NCI-H2171 treated with DMSO at 0.1 percent for 48 hours (cell line): ENCODE data around the gene MAB21L4.
A peak's percentile ranks its signal among the peaks of the same experiment; 100 is the strongest.
"Not testable (repeated sequence)": the region's sequence is repeated elsewhere in the genome, so short reads cannot be mapped to it uniquely, and the experiment has no call there.

Experiments
- DNase-seq: peaks from one replicate; lab custom pipeline; 2025; lab: John Stamatoyannopoulos, UW

The MAB21L4 gene

GRCh38 chr2:240857039-240858008 lies 38.6 kb downstream of the MAB21L4 start:
- DNase-seq: peak; percentile 1

DNA sequence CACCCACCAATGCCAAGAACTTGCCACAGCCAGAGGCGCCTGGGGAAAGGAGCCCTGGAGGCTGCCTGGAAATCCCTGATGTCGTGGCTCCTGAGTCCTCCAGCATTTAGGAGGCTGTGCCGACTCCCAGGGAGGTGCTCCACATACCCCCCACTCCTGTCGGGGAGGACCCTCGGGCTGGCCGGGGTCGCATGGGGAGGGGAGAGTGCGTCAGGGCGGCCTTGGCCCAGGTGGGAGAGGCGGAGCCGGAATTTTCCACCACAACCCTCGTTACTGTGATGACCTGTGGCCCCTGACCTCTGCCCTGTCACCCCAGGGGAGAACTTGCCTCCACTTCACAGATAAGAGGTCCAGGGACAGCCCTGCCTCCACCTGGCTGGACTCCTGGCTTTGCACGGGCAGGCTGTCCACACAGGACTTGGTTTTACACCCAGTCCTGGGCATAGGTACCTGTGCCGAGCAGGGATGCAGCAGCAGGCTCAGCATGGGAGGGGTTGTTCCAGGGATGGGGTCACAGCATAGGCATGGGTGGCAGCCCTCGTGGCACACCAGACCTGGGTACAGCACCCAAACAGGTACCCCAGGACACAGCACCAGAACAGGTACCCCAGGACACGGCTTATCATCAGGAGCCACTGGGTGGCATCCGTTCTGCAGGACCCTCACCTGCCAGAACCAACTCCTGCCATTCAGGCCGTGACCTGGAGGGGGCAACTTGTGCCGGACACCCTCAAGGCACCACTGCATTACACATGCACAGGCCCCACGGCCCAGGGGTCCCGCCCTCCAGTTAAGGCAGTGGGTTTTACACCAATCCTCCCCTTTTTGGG lies 39.6 kb downstream of the MAB21L4 start:
- no peak for DNase-seq

- no peak for DNase-seq
These were observed 40.3 kb downstream of the MAB21L4 start for GRCh38 chr2:240855670-240856069.

- DNase-seq: no peak
These were observed 43.2 kb downstream of the MAB21L4 start for GRCh38 chr2:240852671-240853314.

DNA sequence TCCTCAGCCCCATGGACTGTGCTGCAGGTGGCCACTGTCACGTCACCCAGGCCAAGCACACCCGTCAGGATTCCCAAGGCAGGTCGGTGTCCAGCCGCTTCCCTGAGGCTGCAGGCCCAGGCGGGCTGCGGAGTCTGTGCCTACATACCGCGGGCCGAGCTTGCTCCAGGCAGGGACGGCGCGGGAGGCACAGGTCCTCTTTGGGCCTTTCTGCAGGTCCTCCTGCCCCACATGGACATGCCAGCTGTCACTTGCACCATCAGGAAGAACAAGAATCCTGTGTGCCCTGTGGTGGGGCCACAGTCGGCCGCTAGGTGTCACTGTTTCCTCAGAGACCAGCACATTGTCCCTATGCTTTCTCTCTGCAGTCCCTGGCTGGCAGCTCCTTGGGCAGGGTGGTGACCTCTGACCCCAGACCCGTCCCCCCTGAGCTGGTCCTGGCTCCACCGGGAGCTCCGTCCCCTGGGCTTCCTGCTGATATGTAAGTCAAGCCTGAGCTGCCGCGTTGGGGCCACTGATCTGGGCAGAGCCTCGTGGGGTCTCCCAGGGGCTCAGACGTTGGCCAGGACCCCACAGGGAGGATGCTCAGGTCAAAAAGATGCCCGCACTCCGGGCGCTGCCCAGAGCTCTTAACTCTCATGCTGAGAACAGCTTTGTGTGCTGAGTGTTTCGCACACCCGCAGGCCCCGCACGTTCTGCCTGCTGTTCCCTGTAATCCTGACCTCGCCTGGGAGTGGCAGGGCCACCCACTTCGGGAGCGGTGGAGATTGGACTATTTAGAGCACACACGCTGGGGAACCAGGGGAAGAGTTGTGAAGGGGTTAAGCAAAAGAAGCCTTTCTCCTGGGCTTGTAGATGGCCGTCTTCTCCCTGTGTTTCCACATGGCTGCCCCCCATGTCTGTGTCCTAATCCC lies 44.6 kb downstream of the MAB21L4 start:
- peak; percentile 53 for DNase-seq

- no peak for DNase-seq
These were observed 45.2 kb downstream of the MAB21L4 start for GRCh38 chr2:240850756-240851077.

DNA sequence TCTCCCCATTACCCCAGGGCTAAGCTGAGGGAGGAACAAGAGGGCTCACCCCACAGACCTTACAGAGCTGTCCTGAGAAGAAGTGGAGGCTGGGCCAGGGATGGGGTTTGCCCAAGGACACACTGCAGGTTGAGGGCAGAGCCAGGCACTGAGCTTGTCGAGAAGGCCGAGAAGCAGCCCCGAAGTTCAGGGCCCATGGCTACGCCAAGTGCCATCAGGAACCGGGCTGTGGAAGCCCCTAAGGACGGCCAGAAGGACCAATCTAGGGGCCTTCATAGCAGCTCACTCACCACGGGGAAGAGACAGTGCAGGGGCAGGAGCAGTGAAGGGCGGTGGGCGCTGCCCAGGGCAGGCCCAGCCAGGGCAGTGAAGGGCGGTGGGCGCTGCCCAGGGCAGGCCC lies 45.9 kb downstream of the MAB21L4 start:
- DNase-seq: no peak

GRCh38 chr2:240848900-240849680 lies 46.9 kb downstream of the MAB21L4 start:
- DNase-seq: no peak

- no peak for DNase-seq
These were observed 48.1 kb downstream of the MAB21L4 start for GRCh38 chr2:240847817-240848216.

DNA sequence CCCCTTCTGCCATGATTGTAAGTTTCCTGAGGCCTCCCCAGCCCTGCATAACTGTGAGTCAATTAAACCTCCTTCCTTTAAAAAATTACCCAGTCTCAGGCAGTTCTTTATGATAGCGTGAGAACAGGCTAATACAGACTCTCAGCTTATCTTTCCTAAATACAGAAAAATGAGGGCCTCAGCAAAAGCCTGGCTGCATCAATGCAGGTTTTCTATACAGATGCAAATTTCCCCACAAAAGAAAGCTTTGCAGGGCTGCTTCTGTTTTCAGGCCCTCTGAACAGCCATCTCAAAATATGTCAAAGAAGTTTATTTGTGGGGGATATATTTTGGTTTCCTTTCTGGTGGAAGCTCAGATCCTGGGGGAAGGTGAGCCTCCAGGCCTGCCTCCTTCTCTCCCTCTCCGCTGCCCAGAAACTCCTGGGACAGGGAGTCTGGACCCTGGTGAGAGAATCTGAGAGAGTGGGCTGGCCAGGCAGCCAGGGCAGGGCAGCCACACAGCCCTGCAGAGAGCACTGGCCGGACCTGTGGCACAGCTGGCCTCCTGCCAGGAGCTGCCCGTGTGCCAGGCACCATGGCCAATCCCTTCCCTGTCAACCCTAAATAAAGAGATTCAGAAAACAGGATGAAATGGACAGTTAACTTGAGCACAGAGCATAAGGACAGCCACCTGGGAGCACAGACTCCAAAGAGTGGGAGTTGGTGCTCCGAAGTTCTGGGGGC lies 48.9 kb downstream of the MAB21L4 start:
- DNase-seq: no peak

DNA sequence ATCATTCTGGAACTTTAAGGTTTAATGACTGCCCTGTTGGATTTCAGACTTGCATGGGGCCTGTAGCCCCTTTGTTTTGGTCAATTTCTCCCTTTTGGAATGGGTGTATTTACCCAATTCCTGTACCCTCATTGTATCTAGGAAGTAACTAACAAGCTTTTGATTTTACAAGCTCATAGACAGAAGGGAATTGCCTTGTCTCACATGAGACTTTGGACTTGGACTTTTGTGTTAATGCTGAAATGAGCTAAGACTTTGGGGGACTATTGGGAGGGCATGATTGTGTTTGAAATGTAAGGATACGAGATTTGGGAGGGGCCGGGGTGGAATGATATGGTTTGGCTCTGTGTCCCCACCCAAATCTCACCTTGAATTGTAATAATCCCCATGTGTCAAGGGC lies 49.6 kb downstream of the MAB21L4 start:
- DNase-seq: not testable (repeated sequence)

DNA sequence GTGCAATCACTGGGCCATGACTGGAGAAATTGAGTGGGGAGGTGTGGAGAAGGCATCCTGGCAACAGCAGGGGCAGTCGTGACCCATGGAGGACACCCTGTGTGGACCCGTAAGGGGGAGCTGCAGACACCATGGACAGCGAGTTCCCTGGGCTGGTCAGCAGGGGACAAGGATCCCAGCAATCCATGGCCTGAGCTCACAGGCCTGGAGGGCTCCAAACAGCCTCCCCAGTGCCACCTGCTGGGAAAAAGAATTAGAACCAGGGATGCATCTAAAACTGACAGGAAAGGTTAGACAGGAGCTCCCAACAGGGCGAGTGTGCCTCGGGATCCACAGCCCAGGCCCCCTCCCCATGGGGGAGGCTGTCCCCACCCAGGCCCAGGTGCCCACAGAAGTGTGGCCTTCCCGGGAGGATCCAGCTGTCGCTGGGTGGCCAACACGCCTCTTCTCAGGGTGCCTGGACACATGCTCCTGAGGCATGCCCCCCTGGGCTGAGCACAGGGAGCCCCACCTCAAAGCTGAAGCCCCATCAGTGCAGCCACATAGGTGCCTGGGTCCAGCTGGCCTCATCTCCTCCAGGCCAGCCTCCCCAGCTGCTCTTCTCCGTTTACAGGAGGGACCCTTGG lies 55.4 kb downstream of the MAB21L4 start:
- peak; percentile 1 for DNase-seq

DNA sequence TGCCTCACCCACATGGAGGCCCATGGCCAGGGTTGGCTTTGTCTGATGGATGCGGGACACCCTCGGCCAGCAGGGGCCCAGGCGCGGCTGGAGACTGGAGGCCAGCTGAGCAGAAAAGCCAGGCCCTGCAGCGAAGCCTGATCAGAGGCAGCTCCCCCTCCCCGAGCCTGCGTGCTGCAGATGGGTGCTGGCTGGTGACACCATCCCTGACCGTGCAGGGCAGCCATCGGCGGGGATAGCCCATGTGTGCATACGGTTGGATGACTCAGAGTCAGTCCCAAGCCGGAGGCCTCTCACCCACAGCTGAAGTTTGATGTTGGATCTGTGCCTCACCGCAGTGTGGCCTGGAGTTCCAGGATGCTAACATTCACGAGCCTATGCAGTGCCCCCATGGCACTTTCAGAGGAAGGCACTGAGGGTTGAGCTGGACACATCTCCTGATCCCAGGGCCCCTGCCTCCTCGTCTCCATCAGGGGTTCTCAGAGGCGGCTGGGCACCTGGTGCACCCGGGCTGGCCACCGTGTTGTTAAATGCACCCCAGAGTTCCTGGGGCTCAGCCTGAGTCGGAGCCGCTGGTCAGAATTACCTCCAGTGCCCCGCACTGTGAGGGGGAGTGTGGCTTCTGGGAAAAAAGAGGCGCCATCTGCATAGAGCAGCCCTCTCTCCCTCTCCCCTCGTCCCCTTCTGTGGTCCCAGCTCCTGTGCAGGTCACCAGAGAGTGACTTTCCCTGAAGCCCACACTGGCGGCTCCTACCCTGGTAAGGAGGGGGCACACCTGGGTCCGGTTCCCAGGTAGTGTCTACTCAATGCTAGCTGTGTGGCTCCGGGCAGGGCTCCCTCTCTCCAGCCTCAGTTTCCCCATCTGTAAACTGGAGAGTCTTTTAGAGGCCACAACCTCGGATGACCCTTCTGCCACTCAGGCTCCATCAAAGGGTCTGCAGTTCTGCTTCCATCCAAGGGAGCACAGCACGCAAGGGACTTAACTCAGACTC lies 56.5 kb downstream of the MAB21L4 start:
- DNase-seq: no peak

DNA sequence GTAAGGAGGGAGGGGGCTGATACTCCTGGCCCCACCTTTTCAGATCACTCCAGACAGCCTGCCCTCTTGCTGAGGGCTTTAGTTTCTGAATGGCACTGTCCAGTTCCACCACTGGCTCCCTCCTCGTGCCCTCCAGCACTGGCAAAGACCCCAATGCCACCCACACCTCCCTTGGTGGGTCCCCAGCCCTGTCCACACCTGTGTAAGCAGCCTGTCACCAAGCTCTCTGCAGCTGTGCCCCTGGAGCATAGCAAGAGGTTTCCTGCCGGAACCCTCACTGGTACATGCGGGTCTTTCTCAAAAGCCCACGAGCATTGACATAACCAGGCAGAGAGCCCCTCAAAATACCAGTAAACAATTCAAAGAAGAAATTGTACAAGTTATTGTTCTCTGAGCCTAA lies 58.3 kb downstream of the MAB21L4 start:
- DNase-seq: no peak

- DNase-seq: no peak
These were observed 59.0 kb downstream of the MAB21L4 start for GRCh38 chr2:240836781-240837467.
